HG03064 (cell line): Measurements from ENCODE around the gene SRRM3.
"Not testable (repeated sequence)": the region's sequence is repeated elsewhere in the genome, so short reads cannot be mapped to it uniquely, and the experiment has no call there.

Experiments
- ATAC-seq: cut with Tn5 transposase; IDR thresholded peaks from one replicate; pipeline ENCODE4 v1.9.1; 2021; ENCODE audit warnings: low read depth; ENCODE audit not compliant: unreplicated experiment

Gene SRRM3

DNA sequence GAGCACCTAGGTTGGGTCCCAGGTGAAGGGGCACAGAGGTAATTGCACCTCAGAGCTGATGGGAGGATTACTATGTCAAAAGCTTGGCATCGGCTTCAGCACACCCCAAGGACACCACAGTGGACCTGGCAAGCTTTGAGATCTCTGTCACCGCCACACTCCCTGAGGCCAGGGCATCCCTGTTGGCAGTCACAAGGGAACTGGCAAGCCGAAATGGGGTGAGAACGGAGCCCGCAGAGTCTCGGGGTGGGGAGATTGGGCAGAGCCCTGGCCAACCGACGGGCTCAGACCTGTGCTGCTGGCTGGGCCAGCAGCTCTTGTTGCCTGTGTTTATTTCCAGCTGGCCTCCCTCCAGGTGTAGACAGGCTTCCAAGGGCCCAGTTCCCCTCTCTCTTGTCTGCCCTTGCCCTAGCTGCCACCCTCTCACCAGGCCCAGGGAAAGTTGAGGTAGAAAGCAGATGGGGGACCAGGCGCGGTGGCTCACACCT is 103.2 kb downstream of the SRRM3 start:
- no peak for ATAC-seq

DNA sequence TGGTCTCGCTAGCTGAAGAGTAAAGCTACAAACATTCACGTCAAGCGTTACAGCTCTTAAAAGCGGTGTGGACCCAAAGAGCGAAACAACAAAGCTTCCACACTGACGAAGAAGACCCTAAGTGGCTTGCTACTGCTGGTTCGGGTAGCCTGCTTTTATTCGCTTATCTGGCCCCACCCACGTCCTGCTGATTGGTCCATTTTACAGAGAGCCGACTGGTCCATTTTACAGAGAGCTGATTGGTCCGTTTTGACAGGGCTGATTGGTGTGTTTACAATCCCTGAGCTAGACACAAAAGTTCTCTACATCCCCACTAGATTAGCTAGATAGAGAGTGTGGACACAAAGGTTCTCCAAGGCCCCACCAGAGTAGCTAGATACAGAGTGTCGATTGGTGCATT is 107.2 kb downstream of the SRRM3 start:
- ATAC-seq = not testable (repeated sequence)

DNA sequence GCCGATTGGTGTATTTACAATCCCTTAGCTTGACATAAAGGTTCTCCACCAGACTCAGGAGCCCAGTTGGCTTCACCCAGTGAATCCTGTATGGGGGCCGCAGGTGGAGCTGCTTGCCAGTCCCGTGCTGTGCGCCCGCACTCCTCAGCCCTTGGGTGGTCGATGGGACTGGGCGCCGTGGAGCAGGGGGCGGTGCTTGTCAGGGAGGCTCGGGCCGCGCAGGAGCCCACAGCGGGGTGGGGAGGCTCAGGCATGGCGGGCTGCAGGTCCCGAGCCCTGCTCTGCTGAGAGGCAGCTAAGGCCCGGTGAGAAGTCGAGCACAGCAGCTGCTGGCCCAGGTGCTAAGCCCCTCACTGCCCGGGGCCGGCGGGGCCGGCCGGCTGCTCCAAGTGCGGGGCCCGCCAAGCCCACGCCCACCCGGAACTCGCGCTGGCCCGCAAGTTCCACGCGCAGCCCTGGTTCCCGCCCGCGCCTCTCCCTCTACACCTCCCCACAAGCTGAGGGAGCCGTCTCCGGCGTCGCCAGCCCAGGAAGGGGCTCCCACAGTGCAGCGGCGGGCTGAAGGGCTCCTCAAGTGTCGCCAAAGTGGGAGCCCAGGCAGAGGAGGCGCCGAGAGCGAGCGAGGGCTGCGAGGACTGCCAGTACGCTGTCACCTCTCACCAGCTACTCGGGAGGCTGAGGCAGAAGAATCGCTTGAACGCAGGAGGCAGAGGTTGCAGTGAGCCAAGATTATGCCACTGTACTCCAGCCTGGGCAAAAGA is 107.8 kb downstream of the SRRM3 start:
- not testable (repeated sequence) for ATAC-seq

DNA sequence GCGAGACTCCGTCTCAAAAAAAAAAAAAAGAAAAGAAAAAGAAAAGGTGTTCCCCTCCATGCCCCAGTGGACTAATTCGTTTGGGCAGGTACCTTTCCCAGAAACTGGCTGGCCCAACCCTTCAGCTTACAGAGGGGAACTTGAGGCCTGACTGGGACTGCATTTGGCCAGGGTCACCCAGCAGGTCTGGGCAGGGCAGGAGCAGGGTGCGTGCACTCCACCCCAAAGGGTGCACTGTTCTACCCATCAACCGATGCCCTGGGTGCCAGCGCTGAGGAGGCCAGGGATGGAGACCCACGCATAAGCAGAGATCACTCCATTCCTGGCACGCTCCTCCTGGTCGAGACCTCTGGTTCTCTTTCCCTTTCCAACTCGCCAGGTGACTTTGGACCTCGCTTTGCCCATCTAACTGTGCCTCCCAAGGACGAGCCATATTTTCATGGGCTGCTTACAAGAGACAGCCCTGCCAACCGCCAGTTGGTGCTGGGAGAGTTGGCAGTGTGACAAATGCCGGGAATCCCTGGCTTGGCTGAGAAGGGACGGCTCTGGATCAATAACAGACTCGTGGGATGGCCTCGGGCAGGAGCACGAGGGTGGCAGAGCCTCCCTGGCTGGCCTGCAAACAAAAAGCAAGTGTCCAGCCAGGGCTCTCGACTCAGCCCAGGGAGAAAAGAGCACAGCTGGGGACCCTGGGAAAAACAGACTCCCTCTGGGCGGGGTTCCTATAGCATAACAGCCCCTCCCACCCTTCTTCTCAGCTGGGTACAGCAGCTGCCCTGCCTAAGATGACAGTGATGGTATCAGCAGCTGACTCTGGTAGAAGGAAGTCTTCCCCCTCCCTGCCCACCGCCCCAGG is 108.6 kb downstream of the SRRM3 start:
- no peak for ATAC-seq

DNA sequence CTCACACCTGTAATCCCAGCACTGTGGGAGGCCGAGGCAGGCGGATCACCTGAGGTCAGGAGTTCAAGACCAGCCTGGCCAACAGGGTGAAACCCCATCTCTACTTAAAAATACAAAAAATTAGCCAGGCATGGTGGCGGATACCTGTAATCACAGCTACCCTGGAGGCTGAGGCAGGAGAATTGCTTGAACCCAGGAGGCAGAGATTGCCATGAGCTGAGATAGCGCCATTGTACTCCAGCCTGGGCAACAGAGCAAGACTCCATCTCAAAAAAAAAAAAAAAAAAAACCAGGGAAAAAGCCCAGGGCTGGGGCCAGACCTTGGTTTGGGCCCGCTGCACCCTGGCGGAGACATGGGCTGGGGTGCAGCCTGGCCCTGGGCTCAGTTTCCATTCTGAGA is 110.1 kb downstream of the SRRM3 start:
- not testable (repeated sequence) for ATAC-seq

DNA sequence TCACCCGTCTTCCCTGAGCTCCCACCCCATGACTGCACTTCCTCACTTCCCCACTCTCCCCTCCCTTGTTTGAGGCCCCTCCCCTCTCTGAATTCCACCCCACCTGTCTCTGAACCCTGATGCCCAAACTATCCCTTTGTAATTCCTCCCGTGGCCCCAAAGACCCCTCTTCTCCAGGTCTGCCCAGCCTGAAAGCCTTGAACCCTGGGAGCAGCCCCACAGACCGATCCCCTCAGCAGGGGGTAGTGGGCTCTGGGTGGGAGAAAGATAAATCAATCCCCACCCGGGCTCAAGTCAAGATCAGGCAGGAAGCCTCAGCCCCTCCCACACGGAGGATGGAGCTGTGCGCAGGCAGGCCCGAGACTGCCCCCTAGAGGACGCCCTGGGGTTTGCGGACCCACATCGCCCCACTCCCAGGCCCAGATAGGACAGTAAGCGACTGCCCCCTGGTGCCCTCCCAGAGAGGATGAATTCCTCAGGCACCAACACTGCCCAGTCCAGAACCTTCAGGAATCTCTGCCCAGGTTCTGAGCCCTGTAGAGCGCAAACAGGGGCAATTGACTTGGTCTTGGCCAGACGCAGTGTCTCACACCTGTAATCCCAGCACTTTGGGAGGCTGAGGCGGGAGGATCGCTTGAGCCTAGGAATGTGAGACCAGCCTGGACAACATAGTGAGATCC is 112.5 kb downstream of the SRRM3 start:
- peak; percentile 38 for ATAC-seq

DNA sequence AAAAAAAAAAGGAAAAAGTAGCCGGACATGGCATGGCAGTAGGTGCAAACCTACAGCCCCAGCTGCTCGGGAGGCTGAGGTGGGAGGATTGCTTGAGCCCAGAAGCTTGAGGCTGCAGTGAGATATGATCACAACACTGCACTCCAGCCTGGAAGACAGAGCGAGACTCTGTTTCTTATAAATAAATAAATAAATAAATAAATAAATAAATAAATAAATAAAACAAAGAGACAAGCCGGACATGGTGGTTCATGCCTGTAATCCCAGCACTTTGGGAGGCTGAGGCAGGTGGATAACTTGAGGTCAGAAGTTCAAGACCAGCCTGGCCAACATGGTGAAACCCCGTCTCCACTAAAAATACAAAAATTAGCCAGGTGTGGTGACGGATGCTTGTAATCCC is 113.0 kb downstream of the SRRM3 start:
- not testable (repeated sequence) for ATAC-seq

DNA sequence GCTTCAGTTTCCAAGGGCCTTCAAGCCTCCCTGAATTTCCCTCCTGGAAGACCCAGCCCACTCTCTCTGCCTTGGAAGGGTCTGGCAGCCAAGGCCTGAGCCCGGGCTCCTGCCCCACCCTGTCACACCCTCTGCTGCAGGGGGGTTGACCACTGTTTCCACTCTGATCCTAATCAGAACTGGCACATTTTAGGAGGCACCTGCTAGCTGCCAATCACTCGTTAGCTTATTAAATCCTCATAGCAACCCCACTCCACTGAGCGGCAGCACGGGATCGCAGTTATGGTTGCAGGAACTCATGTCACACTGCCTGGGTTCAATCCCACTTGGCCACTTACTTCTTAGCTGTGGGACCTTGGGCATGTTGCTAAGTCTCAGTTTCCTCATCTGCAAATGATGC is 113.7 kb downstream of the SRRM3 start:
- no peak for ATAC-seq

DNA sequence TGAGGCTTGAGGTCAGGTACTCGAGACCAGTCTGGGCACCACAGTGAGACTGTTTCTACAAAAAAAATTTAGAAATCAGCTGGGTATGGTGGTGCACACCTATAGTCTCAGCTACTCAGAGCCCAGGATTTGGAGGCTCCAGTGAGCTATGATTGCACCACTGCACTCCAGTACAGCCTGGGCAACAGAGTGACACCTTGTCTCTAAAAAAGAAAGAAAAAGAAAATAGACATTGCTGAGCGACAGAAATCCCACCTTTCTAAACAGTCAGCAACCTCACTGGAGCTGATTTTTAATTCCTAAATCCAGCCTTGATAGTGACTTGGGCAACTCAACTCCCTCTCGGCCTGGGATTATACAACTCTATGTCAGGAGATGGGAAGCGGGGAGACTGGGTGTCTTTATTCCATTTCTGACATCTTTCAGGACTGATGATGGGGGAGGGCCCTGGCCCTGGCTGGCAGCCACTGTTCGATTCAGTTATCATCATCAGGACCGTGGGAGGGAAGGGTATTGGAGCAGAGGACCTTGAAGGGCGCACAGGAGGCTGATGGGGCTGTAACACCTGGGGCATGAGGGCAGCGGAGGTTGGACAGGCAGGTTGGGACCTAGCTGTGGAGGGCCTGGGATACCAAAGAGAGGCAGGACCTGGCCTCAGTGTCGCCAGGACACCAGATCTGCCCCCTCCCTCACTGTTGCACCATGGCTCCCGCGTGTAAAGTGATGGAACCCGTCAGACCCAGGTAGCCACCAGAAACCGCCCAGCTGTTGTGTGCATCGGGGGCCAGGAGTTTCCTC is 115.5 kb downstream of the SRRM3 start:
- ATAC-seq = no peak

DNA sequence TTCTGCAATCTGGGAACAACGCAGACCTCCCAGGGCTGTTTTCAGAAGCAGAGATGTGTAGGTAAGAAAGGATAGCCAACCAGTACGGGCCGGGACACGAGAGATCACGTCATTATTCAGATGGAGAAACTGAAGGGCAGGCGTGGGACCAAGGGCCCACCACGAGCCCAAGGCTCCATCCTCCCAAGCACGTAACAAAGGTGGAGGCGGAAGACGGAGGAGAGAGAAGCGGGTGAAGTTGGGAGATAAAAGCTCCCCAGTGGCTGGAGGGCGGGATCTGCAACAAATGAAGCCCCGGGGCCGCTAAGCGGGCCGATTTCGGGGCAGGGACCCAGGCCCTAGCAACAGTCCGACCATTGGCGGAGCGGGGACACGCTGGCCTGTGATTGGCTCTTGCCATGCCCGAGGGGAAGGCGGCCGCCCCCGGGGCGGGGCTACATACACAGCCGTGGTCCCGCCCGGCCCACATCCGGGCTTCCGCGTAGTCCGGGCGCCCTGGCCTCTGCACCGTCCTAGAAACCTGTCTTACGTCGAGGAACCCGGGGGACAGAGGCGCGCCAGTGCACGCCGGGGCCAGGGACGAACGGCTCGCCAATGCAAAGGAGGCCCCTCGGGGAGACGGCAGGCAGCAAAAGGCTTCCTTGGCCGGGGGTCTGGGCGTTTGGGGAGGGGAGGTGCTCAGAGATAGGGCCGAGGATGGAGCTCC is 116.2 kb downstream of the SRRM3 start:
- peak; percentile 84 for ATAC-seq

DNA sequence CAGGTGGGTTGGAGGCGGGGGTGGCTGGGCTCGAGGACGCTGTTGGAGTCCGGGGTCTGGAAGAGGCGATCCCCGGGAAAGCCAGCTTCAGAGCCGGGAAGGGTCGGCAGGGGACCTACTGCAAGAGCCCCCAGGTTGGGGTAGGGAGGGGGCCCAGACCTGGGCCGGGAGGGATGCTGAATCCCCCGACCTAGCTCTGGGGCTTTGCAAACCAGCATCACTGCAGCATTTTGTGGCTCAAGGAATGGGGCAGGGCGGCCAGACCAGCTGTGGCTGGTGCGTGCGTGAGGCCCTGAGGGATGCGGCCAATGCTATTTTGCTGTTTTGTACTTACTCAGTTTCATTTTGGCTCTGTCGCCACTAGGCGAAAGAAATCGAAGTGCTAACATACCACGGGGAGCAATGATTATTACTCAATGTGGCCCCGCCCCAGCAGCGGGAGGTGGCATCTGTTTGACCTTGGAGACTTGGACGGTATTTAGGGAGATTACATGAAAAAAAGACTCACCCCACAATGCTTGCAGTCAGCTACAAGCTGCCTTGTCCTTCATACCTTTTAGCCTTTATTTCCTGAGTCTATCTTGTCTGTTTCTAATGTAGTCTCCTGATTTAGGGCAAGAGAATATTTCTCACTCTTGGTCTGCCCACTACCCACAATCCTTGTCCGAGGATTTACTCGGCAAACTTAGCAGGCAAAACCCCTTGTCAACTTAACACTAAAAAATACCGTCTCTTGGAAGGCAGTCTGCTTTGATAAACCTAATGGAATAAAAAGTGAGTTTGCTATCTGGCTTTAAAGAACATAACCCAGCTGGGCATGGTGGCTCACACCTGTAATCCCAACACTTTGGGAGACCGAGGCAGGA is 117.0 kb downstream of the SRRM3 start:
- peak; percentile 41 for ATAC-seq

DNA sequence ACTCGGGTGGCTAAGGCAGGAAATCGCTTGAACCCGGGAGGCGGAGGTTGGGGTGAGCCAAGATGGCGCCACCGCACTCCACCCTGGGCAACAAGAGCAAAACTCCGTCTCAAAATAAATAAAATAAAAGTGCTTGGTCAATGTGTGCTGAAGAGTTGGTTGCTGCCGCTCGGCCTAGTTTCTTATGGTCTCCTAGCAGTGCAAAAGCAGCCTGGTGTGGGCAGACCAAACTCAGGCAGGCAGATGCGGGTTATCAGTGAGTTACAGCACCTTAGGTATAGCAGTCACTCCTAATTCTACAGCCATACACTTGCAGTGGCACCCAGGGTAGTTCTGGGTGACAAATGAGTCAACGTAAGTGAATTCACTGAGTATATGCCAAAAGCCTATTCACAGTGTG is 123.4 kb downstream of the SRRM3 start:
- ATAC-seq = no peak

DNA sequence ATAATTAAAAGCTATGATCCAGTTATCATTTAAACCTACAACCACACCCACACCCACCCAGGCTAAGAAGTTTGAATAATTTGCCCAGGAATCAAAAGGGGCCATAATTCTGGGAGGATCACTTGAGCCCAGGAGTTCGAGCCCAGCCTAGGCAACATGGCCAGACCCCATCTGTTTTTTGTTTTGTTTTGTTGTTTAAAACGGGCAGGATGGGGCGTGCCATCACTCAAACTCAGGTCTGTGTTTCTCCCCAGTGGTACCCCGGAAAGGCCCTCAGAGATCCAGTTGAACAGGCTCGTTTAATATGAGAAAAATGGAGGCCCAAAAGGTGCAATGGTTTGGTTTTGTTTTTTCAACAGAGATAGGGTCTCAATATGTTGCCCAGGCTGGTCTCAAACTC is 124.1 kb downstream of the SRRM3 start:
- ATAC-seq = no peak

DNA sequence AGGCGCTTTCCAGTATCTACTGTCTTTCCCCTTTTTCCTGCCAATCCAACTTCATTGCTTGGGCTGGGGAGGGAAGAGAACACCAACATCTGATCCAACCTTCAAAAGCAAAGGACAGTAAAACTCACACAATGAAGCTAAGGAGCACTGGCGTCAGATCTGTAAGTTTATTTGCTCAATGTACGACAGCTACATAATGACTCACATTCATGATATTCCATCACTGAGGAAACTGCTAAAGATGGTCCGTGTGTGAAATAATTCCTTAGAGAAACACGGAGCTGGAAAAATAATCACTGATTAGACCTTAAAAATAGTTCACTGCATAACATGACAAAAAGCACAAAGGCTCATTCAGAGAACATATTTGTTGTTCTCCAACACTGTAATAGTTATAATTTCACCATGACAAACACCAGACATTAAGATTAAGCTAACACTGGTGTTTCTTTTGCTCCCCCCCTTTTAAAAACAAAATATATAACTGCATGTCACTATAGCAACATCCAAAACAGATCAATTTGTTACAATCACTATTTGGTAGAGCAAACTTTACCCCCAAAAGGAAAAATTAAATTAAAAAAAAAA is 125.0 kb downstream of the SRRM3 start:
- ATAC-seq = no peak

DNA sequence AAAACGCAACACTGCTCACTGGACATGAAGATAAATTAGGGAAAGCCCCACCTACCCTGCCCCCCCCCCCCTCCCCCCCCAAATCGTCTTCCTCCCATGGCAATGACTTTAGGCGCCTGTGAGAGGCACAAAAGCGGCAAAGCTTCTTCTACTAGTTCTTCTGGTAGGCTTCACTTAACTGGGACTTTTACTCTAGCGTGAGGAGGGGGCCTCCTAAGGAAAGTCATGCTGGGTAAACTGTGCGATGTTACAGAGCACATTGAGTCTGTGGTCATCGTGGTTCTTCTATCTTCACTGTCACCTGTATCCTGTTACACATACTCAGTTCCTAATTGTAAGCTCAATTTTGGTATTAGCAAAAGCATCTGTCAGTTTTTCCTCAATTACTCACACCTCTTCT is 125.9 kb downstream of the SRRM3 start:
- no peak for ATAC-seq

DNA sequence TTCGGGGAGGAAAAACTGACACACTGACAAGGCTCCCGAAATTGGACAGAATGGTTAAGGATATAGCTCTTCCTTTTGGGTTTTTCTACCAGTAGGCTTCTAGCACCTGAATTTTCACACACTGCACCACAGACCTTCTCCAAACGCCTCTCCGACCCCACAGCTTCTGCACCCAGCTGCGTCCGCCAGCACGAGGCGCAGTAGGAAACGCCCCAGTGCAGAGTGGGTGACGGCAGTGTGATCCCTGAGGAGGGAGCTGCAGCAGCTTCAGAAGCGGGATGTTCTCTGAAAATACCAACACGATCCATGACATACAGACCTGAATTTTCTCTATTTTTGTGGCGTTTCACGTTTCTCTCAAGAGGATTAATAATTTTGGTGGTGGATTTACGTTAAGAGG is 126.7 kb downstream of the SRRM3 start:
- no peak for ATAC-seq

DNA sequence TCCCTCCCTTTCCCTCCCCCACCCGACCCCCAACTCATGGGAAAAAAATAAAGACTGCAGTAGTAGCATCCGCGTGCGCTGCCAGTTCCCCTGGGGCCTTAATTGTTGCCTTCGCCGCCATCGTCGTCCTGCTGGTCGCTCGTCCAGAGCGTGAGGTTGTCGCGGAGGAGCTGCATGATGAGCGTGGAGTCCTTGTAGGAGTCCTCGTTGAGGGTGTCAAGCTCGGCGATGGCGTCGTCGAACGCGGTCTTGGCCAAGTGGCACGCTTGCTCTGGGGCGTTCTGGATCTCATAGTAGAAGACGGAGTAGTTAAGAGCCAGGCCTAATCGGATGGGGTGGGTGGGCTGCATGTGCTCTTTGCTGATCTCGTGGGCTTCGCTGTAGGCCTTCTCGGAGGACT is 127.8 kb downstream of the SRRM3 start:
- no peak for ATAC-seq

DNA sequence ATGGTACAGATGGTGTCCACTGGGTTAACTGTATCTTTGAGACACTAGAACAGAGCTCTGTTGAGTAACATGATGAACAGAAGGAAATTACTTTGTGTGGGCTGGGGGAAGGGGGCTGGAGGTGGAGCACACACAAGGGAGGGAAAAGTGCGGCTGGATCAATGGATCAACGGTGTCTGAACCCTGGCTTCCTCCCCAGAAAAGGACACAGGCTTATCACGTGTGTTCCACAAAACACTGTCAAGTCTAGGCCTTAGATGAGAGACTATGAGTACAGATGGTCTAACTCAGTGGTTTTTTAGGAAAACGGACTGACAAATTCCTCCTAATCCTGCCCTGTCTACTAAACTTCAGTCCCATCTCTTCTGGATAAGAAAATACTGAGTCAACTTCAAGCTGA is 128.6 kb downstream of the SRRM3 start:
- no peak for ATAC-seq
